ENCODE results near the gene TCEANC.
"Not testable (repeated sequence)": the region's sequence is repeated elsewhere in the genome, so short reads cannot be mapped to it uniquely, and the experiment has no call there.

The TCEANC gene

DNA sequence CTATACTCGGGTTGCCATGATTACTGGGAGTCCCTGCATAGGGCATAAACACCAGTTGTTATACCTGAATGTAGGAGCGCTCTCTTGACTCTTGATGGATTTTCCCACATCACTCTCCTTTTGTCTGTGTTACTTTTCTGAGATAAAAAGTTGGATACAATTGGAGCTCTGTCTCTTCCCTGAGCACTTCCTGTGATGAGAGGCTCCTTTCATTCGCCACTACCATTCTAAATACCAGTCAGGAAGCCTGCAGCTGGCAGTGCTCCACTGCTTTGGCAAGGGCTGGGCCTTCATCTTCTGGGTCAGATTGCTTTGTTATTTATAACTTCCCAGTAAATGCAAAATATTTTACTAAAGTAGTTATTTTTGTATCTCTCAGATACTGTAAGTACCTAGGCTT, 13.9 kb downstream of the TCEANC start:
- TF ChIP-seq, protein P1, sequence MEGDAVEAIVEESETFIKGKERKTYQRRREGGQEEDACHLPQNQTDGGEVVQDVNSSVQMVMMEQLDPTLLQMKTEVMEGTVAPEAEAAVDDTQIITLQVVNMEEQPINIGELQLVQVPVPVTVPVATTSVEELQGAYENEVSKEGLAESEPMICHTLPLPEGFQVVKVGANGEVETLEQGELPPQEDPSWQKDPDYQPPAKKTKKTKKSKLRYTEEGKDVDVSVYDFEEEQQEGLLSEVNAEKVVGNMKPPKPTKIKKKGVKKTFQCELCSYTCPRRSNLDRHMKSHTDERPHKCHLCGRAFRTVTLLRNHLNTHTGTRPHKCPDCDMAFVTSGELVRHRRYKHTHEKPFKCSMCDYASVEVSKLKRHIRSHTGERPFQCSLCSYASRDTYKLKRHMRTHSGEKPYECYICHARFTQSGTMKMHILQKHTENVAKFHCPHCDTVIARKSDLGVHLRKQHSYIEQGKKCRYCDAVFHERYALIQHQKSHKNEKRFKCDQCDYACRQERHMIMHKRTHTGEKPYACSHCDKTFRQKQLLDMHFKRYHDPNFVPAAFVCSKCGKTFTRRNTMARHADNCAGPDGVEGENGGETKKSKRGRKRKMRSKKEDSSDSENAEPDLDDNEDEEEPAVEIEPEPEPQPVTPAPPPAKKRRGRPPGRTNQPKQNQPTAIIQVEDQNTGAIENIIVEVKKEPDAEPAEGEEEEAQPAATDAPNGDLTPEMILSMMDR (IDR thresholded peaks at IDR 0.05; ENCODE audit: extremely low read depth, insufficient read depth, missing control alignments), result no peak
- in situ Hi-C loops (cut with MboI; ENCODE audit: low pct_unique_long_range_greater_than_20kb, low sequenced_read_pairs, unreplicated experiment), result loop anchor here (10.0 kb wide), 1 partner anchor 78 kb away; no protein-coding TSS in a partner anchor

DNA sequence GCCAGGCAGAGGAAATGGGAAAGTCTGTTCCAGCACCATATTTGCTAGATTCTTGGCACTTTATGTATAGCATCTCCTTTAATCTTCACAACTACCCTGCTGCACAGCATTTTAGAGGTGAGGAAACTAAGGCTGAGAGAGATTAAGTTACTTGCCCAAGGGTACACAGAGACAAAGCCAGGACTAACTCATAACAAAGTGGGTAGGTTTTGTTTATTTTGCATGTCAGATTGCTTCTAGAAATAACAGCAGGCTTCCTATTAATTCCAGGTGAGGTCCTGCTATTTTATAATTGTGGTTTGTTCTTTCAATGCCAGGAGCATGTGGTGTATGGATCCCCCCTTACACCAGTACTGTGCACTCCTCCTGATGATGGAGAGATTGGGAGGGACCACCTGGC, 15.0 kb downstream of the TCEANC start:
- no peak for DNase-seq (ENCODE audit: low spot score)
- TF ChIP-seq, protein P1 (IDR thresholded peaks at IDR 0.05; ENCODE audit: extremely low read depth, insufficient read depth, missing control alignments), result no peak
- in situ Hi-C loops (cut with MboI; ENCODE audit: low pct_unique_long_range_greater_than_20kb, low sequenced_read_pairs, unreplicated experiment), result loop anchor here (10.0 kb wide), 1 partner anchor 77 kb away; no protein-coding TSS in a partner anchor

More for the DNA sequence above, 13.9 kb downstream of the TCEANC start:
- no peak for DNase-seq (ENCODE audit: low spot score)

DNA sequence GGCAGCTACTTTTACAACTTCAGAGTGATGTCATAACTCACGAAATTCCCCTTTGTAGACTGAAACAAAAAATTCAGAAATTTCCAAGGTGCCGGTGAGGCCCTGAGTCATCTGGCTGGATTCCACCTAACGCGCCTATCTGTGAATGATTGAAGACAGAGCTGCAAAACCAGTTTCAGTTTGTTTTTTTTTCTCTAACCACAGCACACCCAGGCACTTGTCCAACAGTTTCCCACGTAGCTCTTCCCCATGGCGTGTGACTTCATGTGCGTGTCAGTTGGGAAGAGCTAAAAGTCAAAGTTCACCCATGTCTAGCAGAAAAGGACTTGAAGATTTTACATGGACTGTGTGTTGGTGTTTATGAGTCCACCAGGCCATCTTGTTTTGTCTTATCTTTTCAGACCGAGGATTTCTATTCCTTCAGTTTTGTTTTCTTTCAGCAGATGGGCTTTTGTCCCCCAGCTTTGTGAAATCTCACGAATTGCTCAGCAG, 16.4 kb downstream of the TCEANC start:
- in situ Hi-C loops (cut with MboI; ENCODE audit: low pct_unique_long_range_greater_than_20kb, low sequenced_read_pairs, unreplicated experiment), result loop anchor here (10.0 kb wide), 1 partner anchor 76 kb away; no protein-coding TSS in a partner anchor
- TF ChIP-seq, protein P1 (IDR thresholded peaks at IDR 0.05; ENCODE audit: extremely low read depth, insufficient read depth, missing control alignments), result no peak
- DNase-seq (ENCODE audit: low spot score), result peak; percentile 42

DNA sequence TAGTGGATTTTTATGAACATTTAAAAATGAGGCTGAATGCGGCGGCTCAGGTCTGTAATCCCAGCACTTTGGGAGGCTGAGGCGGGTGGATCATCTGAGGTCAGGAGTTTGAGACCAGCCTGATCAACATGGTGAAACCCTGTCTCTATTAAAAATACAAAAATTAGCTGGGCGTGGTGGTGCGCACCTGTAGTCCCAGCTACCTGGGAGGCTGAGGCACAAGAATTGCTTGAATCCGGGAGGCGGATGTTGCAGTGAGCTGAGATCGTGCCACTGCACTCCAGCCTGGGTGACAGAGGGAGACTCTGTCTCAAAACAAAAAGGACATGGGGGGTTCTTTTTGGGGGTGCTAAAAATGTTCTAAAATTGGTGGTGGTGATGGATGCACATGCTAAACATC, 16.8 kb downstream of the TCEANC start:
- DNase-seq (ENCODE audit: low spot score), result not testable (repeated sequence)
- in situ Hi-C loops (cut with MboI; ENCODE audit: low pct_unique_long_range_greater_than_20kb, low sequenced_read_pairs, unreplicated experiment), result loop anchor here (10.0 kb wide), 1 partner anchor 75 kb away; no protein-coding TSS in a partner anchor

DNA sequence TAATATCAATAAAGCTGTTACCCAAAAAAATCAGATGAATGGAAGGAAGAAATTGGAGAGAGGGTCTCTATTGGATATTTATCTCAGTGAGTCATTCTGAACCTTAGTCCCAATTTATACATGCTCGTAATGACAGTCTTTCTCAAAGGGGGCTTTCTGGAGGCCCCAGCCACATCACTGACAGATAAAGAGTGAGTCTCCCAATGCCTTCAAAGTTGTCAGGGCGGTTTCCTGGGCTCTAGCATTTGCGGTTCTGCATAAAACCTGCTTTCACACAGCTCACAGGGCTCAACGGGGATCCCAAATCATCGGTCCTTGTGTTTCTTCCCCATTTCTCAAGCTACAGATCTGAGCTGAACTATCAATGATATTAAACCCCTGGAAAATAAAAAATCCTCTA, 17.3 kb downstream of the TCEANC start:
- TF ChIP-seq, protein P1 (IDR thresholded peaks at IDR 0.05; ENCODE audit: extremely low read depth, insufficient read depth, missing control alignments), result no peak
- in situ Hi-C loops (cut with MboI; ENCODE audit: low pct_unique_long_range_greater_than_20kb, low sequenced_read_pairs, unreplicated experiment), result no loop called here
- no peak for DNase-seq (ENCODE audit: low spot score)

DNA sequence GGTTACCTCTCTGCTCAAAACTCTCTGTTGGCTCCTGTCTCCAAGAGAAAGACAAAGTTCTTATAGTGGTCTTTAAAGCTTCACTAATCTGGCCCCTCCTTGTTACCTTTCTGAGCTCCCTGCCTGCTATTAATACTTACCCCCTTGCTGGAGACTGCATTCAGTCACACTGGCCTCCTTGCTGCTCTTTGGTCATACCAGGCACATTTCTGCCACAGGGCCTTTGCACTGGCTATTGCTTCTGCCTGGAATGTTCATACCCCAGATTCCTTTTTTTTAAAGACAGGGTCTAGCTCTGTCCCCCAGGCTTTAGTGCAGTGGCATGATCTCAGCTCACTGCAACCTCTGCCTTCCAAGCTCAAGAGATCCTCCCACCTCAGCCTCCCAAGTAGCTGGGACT, 20.1 kb downstream of the TCEANC start:
- TF ChIP-seq, protein P1 (IDR thresholded peaks at IDR 0.05; ENCODE audit: extremely low read depth, insufficient read depth, missing control alignments), result no peak
- DNase-seq (ENCODE audit: low spot score), result no peak
- in situ Hi-C loops (cut with MboI; ENCODE audit: low pct_unique_long_range_greater_than_20kb, low sequenced_read_pairs, unreplicated experiment), result no loop called here

DNA sequence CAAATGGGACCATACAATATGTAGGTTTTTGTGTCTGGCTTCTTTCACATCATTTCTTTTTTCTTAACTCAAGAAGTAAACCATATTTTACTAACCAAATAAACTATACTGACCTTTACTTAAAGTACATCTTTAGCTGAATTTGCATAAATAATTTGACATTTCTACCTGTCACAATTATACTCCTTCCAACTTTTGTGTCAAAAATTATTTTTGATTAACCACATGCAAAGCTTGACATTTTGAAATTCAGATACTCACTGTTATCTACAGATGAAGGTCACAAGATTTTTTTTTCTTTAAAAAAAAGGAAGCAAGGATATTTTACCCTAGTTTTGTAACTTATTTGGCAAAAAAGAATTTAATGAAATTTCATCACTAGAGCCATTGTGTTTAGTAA, 23.9 kb downstream of the TCEANC start:
- in situ Hi-C loops (cut with MboI; ENCODE audit: low pct_unique_long_range_greater_than_20kb, low sequenced_read_pairs, unreplicated experiment), result loop anchor here (25.0 kb wide), 2 partner anchors 90 to 690 kb away; partner anchors contain the start of gene TMSB4X

DNA sequence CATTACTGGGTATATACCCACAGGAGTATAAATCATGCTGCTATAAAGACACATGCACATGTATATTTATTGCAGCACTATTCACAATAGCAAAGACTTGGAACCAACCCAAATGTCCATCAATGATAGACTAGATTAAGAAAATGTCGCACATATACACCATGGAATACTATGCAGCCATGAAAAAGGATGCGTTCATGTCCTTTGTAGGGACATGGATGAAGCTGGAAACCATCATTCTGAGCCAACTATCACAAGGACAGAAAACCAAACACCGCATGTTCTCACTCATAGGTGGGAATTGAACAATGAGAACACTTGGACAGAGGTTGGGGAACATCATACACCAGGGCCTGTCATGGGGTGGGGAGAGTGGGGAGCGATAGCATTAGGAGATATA, 26.8 kb downstream of the TCEANC start:
- not testable (repeated sequence) for DNase-seq (ENCODE audit: low spot score)
- in situ Hi-C loops (cut with MboI; ENCODE audit: low pct_unique_long_range_greater_than_20kb, low sequenced_read_pairs, unreplicated experiment), result loop anchor here (25.0 kb wide), 2 partner anchors 92 to 692 kb away; partner anchors contain the start of gene TMSB4X

More for the DNA sequence above, 23.9 kb downstream of the TCEANC start:
- TF ChIP-seq, protein P1 (IDR thresholded peaks at IDR 0.05; ENCODE audit: extremely low read depth, insufficient read depth, missing control alignments), result no peak
- no peak for DNase-seq (ENCODE audit: low spot score)

All from GM13977 (cell line).